Stimulated activated CD4-positive, alpha-beta T cell treated with anti-CD3 and anti-CD28 coated beads, Interleukin-1b, Interleukin-23, amount 100 ng/mL, for 4 hours (primary cell): ENCODE results near the gene GLYR1.

ENCODE experiments used
- DNase-seq, 2 donors: peaks; one replicate each; pipeline ENCODE4 v3.0.0-alpha.2; 2020; ENCODE audit warnings: low read depth in 2 of 2

GLYR1 gene

DNA sequence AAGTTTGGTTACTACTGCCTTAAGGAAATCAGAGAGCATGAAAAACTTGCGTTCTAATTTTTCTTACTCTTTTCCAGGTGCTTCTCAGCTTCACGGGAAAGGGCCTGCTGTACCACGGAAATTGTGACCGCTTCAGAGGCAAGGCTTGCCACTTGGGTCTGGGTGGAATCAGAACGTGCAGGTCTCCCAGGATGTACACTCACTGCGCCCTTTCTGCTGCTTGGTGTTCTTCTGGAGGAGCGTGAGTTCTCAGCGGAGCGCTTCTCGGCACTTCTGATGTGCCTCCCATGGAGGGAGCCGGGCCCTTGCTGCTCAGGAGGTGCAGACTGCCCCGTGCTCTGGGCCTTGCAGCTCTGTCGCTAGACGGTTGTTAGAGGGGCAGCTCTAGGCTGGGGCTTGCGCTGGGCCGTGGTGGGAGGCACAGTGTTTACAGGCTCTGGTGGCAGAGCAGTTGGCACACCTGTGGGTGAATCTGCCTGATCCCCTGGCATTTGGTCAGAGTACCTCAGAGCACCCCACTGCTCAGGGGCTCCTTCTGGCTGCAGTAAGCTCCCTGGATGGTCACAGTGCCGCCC, 33.0 kb upstream of the GLYR1 start:
- no peak for DNase-seq

DNA sequence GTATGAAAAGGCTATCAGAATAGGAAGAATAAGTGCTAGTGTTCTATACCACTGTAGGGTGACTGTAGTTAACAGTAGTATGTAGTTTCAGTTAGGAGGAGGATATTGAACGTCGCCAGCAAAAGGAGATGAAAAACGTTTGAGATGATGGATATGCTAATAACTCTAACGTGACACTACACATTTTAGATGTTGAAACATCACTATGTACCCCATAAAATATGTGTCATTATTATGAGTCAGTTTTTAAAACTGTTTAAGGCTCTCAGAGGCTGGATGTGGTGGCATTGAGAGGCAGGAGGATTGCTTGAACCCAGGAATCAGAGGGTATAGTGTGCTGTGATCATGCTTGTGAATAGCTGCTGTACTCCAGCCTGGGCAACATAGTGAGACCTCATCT, 32.0 kb upstream of the GLYR1 start:
- no peak for DNase-seq

DNA sequence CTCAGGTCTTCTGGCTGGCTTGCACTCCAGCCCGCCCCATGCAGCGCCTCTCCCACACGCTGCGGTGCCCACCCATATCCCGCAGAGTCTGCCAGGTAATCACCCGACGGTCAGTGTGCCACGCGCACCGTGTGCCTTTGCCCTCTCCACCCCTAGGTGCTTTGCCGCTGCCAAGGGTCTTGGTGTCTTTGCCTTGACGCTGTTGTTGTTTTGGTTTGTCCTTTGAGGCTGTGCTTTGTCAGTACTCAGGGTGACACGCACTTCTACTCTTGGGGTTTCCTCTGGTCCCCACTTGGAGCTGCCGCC, 30.2 kb upstream of the GLYR1 start:
- DNase-seq, result no peak

DNA sequence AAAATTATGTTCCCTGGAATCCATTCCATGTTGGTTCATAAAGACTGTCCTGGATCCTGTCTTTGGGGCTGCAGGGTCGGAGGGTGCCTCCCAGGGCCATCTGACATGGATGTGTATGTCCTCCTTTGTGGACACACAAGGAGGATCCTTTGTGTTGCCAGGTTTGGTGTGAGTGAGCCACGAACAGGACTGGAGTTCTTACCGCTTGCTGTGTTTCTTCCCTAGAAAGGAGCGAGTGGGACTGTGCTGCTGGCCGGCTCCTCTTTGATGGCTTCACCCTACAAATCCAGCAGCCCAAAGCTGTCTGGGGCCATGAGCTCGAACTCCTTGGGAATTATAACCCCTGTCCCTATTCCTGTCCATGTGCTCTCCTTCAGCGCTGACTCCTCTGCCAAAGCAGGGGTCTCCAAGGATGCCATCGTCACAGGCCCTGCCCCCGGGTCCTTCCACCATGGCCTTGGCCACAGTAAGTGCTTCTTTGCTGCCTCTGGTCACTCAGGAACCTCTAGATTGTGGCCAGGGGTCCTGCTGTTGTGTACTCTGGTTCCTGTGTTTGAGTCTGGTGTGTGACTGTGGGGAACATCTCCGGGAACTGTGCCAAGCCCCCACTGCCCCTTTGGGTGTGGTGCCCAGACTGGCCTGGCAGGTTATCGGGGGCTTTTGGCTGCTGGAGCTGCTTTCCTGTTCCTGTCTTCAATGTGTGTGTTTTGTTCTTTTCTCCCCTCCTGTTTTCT, 29.7 kb upstream of the GLYR1 start:
- DNase-seq, result no peak

DNA sequence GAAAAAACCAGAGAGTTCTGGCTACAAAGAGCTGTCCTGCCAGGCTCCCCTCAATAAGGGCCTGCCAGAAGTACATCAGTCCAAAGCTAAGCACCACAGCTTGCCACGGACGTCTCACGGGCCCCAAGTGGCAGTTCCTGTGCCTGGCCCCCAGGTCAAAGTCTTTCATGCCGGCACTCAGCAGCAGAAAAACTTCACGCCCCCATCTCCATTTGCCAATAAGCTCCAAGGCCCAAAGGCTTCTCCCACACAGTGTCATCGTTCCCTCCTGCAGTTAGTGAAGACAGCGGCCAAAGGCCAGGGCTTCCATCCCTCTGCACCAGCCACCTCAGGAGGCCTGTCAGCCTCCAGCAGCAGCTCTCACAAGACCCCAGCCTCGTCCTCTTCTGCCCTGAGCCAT, 27.6 kb upstream of the GLYR1 start:
- no peak for DNase-seq

DNA sequence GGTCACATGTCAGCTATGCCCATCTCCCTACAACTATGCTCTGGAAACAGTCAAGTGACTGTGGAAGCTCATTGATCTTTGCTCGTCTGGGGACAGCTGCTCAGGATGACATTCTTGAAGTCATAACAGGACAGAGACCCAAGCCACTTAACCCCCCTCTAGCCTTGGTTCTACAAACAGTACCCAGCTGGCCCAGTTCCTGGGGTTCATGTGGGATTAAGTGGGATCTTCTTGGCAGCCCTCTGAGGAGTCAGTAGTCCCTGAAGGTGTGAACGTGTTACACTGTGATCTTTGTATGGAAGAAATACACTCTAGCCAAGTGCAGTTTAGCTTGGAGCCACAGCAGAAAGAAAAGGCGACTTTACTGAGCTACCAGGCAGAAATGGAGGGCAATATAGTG, 26.0 kb upstream of the GLYR1 start:
- DNase-seq, result no peak

DNA sequence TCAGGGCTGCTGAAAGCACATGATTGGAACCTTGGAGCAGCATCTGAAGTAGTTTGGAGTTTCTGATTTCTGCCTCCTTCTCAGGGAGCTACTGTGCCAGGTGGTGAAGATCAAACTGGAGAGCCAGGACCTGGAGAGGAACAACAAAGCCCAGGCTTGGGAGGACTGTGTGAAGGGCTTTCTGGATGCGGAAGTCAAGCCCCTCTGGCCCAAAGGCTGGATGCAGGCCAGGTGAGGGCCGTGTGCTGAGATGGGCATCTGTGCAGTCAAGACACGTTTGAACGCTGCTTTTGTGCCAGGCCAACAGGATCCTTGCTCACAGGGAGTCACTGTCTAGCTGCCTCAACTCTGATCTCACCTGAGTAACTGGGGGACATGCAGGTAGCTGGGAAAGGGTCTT, 24.0 kb upstream of the GLYR1 start:
- no peak for DNase-seq

DNA sequence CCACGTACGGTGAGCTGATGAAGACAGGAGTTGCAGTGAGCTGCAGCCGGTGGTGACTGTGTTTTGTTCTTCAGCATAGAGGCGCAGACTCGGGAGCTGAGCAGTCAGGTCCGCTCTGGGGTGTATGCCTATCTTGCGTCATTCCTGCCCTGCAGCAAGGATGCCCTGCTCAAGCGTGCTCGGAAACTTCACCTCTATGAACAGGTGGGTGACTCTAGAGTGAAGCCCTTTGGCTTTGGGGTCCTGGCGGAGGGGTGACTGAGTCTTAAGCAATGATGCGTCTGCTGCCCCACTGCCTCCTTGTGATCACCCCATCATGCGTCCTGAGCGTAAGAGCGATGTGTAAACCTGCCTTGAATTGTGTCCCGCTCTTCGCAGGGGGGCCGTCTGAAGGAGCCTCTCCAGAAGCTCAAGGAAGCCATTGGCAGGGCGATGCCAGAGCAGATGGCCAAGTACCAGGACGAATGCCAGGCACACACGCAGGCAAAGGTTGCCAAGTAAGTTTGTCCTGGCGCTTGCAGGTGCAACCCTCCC, 23.1 kb upstream of the GLYR1 start:
- DNase-seq, result no peak

DNA sequence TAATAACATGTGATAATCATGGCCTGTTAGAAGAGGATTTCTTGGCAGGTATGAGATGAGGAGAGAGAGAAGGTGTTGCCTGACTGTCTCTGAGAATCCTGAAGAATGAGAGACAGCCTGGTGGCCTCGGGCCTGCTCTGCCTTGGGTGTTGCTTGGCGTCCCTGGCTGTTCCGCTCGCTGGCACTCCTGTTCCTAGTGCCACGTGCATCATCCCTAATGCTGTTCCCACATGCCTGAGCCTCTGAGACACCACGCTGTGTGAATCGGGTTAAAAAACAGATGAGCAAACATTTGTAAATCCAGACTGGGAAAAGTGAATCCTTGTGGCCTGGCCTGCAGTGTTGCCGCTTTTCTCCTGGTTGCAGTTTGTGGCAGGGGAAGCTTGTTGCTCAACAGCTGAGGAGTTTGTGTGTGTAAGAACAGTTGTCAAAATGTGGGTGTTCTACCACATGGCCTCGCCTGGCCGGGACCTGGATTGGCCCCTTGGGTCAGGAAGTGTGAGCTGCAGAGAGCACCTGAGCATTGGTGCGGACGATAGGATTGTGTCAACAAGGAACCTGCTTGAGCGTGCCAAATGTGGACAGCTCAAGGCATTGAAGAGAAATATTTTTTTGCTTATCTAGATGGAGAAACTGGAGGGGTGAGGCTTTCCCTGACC, 22.2 kb upstream of the GLYR1 start:
- no peak for DNase-seq

DNA sequence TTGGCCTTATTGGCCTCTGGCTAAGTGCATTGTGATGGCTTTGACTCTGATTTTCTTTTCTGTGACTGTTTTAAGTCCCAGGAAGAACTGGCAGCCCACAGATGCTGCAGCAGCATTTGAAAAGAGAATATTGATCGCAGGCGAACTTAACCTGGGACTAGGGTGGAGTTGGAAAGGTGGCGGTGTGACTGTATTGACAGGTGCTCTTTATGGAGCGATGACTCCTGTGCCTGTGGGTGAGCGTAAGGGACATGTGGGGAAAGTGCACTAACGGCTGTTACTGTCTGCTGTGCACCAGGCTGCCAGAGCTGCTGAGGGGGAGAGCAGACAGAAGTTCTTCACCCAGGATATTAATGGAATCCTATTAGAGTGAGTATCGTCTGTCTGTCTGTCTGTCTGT, 21.4 kb upstream of the GLYR1 start:
- DNase-seq, result no peak

DNA sequence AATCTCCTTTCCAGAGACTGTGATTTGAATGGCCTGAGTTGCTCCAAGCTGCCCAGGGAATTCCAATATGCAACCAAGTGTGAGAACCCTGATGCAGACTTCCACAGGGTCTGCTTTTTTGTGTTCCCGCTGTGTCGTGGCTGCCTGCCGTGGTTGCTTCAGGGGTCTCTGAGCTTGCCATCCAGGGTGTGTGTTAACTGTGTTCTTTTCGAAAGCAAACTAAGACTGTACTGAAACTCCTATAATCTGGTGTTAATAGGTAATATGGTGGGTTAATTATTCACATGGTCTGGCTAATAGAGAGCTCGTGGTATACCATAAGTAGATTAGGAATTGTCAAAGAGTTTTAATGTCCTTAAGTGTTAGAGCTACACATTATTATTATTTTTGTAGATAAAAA, 20.9 kb upstream of the GLYR1 start:
- DNase-seq, result no peak

DNA sequence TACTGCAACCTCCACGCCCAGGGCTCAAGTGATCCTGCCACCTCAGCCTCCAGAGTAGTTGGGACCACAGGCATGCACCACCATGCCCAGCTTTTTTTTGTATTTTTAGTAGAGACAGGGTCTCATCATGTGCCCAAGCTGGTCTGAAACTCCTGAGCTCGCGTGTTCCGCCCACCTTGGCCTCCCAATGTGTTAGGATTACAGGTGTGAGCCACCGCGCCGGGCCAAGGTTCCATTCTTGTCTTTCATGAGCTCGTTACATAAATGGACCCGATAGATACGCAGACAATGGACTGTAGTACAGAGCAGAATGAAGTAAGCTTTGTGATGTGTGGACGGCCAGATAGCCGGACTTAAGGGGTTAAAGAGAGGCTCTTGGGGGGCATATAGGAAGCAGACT, 19.5 kb upstream of the GLYR1 start:
- DNase-seq, result no peak

DNA sequence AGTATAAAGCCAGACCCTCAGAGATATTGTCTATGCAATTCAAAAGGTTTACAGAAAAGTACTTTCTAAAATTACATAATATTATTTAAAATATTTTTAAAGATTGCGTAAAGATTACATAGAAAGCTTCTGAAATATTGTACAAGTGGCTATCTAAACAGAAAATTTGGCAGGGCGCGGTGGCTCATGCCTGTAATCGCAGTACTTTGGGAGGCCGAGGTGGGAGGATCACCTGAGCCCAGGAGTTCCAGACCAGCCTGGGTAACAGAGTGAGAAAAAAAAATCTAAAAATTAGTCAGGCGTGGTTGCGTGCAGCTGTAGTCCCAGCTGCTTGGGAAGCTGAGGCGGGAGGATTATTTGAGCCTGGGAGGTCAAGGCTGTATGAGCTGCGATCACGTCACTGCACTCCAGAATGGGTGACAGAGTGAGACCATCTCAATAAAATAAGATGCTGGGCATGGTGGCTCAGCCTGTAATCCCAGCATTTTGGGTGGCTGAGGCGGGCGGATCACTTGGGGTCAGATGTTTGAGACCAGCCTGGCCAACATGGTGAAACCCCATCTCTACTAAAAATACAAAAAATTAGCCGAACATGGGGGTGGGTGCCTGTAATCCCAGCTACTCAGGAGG, 18.3 kb upstream of the GLYR1 start:
- DNase-seq, result no peak

DNA sequence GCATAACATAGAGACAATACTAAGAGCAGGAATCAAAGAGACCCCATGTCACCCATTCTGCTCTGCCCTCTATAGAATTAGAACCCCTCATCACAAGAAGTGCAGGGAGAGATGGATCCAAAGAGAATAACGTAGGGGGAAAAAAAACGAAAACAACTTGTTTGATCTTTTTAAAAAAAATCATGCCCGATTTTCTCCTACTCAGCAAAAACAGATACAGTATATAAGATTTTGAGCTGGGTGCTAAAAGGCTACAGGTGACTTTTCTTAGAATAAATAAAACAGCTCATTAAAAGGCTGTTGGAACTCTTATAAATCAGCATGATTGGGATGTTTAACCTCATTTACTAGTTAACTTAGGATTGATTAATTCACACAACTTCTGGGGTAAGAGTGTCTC, 17.6 kb upstream of the GLYR1 start:
- no peak for DNase-seq

DNA sequence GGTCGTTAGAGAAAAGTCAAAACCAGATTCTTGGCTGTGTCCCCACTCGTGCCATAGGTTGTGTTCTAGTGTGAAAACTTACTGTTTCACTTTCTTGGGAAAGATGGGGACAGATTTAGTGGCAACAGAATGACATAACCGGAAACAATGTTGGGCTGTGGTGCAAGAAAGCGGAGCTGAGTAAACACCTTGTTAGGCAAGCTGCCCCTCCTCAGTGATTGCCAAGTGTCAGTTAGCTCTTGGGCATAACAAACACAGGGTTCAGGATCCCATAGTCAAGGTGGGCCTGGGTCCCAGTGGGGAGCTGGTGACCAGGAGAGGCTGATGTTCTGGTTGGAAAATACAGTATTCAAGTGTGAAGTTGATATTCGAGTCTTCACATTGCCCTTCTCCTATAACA, 15.6 kb upstream of the GLYR1 start:
- DNase-seq, result no peak

DNA sequence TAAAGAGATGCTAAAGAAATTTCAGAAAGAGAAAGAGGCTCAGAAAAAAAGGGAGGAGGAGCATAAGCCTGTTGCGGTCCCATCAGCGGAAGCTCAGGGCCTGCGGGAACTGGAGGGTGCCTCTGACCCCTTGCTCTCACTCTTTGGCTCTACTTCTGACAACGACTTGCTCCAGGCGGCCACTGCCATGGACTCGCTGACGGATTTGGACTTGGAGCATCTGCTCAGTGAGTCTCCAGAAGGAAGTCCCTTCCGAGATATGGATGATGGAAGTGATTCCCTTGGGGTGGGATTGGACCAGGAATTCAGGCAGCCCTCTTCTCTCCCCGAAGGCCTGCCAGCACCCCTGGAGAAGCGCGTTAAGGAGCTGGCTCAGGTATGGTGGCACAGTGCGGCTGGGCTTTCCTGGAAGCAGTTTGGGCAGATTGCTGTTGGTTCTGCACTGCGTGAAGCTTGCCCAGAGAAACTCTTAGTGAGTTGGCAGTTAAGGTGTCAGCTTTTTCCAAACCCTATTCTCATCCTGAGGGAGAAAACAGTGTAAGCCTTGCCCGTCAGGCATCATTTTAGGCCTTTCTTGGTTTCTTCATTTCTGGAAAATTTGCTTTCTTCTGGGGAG, 13.7 kb upstream of the GLYR1 start:
- no peak for DNase-seq

DNA sequence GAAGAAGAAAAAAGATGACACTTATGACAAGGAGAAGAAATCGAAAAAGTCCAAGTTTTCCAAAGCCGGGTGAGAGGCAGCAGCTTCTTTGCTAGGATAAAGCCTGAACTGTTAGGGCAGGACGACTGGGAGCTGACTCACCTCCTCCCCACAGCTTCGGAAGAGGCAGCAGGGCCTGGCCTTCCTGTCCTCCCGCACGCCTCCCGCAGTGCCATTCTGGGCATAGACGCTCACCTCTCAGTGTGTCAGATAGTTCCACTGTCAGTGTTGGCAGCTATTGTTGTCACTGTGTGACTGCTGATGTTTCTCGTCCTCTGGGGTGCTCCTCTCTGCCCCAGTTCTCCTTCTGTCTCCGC, 12.8 kb upstream of the GLYR1 start:
- no peak for DNase-seq

DNA sequence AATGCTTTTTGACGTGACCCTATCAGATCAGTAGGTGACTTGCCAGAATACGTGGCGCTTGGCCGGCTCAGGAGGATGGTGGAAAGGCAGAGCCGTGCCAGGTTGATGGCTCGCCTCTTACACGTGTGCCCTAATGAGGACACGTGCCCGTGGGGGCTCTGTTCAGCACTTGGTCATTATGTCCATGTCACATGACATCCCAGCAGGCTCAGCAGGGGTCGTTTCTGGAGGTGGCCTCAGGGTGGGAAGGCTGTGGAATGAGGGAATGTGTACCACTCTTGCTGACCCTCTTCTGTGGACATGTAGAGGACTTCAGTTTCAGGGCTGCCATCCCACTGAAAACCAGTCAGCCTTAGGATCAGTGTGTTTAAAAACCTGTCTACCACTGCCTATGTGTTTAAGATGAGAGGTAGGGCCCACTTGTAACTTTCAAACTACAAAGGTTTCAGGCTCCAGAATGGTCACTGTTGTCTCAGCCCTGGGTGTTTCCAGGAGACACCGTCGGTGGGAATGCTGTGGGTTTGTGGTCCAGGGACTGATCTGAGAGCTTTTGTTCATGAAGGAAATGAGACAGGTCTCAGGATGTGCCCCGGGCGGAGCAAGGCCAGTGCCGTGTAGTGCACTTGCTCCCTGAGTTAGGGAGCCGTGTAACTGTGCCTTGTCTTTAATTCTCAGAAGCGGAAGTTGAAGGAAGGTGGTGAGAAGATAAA, 12.3 kb upstream of the GLYR1 start:
- no peak for DNase-seq

DNA sequence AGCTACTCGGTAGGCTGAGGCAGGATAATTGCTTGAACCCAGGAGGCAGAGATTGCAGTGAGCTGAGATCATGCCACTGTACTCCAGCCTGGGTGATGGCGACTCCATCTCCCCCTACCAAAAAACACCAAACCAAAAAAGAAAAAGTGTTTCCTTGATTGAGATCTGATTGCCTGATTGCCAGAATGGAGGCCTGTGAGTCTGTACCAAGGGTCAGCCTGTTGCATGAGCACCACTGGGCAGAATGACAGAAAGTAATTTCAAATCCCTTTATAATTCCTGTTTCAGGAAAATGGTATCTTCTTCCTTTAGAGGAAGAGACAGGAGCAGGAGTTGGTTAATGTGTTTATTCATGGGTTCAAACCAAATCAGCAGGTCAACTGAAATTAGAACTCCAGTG, 8.7 kb upstream of the GLYR1 start:
- no peak for DNase-seq

DNA sequence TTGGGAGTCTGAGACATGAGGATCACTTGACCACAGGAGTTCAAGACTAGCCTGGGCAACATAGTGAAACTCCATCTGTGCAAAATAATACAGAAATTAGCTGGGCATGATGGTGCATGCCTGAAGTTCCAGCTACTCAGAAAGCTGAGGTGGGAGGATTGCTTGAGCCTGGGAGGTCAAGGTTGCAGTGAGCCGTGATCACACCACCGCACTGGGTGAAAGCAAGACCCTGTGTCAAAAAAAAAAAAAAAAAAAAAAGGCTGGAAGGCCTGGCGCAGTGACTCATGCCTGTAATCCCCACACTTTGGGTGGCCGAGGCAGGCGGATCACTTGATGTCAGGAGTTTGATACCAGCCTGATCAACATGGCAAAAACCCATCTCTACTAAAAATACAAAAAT, 8.3 kb upstream of the GLYR1 start:
- no peak for DNase-seq

DNA sequence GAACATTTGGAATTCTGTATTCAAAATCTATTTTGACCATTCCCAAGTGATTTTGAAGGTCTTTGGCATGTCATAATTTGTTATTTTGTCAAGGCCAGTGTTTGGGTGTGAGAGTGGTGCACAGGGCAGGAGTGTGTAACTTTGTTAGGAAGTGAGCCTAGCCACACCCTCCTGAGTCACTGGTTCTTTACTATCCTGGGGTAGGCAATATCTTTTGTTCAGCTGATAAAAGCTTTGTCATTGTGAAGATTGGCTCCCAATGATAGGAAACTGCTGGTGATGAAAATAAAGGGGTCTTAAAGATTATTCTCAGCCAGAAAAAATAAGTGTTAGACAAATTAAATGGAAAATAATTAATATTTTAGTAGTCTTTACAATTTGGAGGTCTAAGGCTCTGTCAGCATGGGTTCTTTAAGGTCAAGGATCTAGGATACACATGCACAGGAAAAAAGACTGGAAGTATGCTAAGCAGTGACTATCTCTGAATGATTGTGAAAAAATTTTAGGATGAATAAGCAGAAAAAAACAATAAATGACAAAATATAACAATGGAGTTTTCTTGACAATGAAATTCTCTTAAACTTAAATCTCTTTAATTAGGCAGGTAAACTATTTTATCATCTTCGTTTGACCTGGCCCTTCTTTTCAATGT, 5.3 kb upstream of the GLYR1 start:
- DNase-seq, result no peak

DNA sequence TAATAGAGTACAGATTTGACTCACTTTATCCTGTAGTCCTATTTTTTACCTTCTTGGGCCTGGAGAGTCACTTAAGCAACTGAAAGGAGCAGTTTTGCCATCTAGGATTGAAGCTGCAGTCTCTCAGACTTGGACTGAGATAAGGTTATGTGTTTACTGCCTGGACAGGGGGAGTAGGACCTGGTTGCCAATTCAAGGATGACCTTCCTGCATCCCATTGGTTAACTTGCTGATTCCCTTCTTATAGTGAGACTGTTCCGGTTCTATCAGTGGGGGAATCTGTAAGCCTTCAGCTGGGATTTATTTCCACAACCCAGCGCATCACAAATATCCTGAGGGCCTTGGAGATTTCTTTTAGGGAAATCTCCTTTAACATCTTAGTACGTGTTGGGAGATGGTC, 3.1 kb upstream of the GLYR1 start:
- no peak for DNase-seq
